Measurements from ENCODE around the gene ASH1L. TPM values are rescaled to one million over a fixed set of nuclear protein-coding genes. Genes with fewer than 3 reads are reported as not detected.

Gene ASH1L
- total RNA-seq, 1 donor from 2014 or later = 15.0 TPM

DNA sequence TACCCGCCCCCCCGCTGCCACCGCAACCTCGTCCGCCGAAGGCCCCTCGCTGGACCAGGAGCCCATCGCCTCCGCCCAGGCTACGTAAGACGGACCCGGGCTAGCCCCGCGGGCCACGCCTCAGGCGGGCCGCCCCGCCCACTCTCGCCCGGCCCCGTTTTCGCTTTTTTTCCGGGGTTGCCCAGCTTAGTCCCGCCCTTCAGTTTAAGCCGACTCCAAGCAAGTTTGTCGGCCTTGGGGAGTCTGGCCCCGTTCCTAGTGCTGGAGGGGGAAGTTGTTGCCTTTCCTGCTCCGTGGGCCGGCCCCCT lies 238.9 kb downstream of the ASH1L start:
- FAIRE-seq (no peak), DNase-seq (ENCODE audit: low read depth) (peak; percentile 79)
- no peaks in the 10 kb centered on the region for H3K27me3 ChIP-seq (ENCODE audit: control insufficient read depth, insufficient read depth, low read length)
- TF ChIP-seq, protein P1, sequence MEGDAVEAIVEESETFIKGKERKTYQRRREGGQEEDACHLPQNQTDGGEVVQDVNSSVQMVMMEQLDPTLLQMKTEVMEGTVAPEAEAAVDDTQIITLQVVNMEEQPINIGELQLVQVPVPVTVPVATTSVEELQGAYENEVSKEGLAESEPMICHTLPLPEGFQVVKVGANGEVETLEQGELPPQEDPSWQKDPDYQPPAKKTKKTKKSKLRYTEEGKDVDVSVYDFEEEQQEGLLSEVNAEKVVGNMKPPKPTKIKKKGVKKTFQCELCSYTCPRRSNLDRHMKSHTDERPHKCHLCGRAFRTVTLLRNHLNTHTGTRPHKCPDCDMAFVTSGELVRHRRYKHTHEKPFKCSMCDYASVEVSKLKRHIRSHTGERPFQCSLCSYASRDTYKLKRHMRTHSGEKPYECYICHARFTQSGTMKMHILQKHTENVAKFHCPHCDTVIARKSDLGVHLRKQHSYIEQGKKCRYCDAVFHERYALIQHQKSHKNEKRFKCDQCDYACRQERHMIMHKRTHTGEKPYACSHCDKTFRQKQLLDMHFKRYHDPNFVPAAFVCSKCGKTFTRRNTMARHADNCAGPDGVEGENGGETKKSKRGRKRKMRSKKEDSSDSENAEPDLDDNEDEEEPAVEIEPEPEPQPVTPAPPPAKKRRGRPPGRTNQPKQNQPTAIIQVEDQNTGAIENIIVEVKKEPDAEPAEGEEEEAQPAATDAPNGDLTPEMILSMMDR (IDR thresholded peaks at IDR 0.05; ENCODE audit: insufficient read depth, low read length, severe bottlenecking) = no peak
- H3K36me3 ChIP-seq (ENCODE audit: control insufficient read depth, insufficient read depth, low read length) = peaks cover 5% of the 10 kb centered on the region
- peak overlapping the region; percentile 91 for H3K4me3 ChIP-seq (ENCODE audit: low read depth, low read length)

DNA sequence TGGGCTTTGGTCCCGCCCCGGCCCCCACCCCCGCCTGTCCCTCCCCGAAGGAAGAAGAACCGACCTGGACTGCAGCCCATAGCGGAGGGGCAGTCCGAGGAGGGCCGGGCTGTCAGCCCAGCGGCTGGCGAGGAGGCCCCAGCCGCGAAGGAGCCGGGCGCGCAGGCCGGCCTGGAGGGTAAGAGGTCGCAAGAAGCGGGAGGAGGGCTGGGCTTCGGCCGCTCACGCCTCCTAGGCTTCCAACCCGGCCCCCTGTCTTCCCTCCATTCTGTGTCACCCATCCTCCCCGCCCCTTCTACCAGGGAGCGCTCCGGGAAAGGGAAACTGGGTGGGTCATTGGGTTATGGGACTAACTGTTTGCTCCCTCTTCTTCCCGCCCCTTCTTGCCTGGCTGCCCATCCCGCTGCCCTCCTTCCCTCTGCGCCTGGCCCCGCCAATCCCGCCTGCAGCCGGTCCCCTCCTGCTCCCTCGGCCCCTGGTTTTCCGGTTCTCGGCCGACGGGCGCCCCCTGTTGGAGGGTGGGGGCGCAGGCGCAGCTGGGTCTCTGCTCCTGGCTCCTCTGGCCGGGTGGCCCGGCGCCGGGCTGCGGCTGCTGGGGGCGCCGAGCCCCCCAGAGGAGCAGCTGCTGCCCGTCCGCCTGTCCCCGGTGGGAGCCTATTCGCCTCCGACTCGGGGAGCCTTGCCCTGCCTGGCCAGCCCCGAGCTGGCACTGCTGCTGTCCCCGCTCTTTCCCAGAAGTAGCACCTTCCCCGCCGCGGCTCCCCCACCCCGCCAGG lies 239.5 kb downstream of the ASH1L start:
- FAIRE-seq (no peak), DNase-seq (ENCODE audit: low read depth) (peak; percentile 81)
- no peaks in the 10 kb centered on the region for H3K27me3 ChIP-seq (ENCODE audit: control insufficient read depth, insufficient read depth, low read length)
- TF ChIP-seq, protein P1 (IDR thresholded peaks at IDR 0.05; ENCODE audit: insufficient read depth, low read length, severe bottlenecking) = peak; percentile 94
- H3K36me3 ChIP-seq (ENCODE audit: control insufficient read depth, insufficient read depth, low read length) = peaks cover 5% of the 10 kb centered on the region
- H3K4me3 ChIP-seq (ENCODE audit: low read depth, low read length) = peak overlapping the region; percentile 91

GRCh38 chr1:155322571-155322952 lies 240.0 kb downstream of the ASH1L start:
- DNase-seq (ENCODE audit: low read depth) (no peak), FAIRE-seq (no peak)
- H3K36me3 ChIP-seq (ENCODE audit: control insufficient read depth, insufficient read depth, low read length) = peaks cover 3% of the 10 kb centered on the region
- no peaks in the 10 kb centered on the region for H3K27me3 ChIP-seq (ENCODE audit: control insufficient read depth, insufficient read depth, low read length)
- TF ChIP-seq, protein P1 (IDR thresholded peaks at IDR 0.05; ENCODE audit: insufficient read depth, low read length, severe bottlenecking) = no peak
- H3K4me3 ChIP-seq (ENCODE audit: low read depth, low read length) = peak overlapping the region; percentile 91

- TF ChIP-seq, protein P1 (IDR thresholded peaks at IDR 0.05; ENCODE audit: insufficient read depth, low read length, severe bottlenecking) = no peak
- no peaks in the 10 kb centered on the region for H3K27me3 ChIP-seq (ENCODE audit: control insufficient read depth, insufficient read depth, low read length)
- no peak overlapping the region for H3K4me3 ChIP-seq (ENCODE audit: low read depth, low read length)
- peaks cover 2% of the 10 kb centered on the region for H3K36me3 ChIP-seq (ENCODE audit: control insufficient read depth, insufficient read depth, low read length)
- FAIRE-seq = no peak
- no peak for DNase-seq (ENCODE audit: low read depth)
These were observed 240.7 kb downstream of the ASH1L start for GRCh38 chr1:155321639-155322503.

- Histone ChIP-seq H3K4me3 (ENCODE audit: low read depth, low read length) (peak within 1 kb of the TSS; percentile 39), H3K36me3 (ENCODE audit: control insufficient read depth, insufficient read depth, low read length) (peaks cover 2% of the 10 kb centered on the region), H3K27me3 (ENCODE audit: control insufficient read depth, insufficient read depth, low read length) (no peaks in the 10 kb centered on the region)
- TF ChIP-seq, protein P1 (IDR thresholded peaks at IDR 0.05; ENCODE audit: insufficient read depth, low read length, severe bottlenecking) = no peak
- FAIRE-seq (no peak), DNase-seq (ENCODE audit: low read depth) (peak; percentile 58)
These were observed 241.7 kb downstream of the ASH1L start, which contains the start of gene RUSC1 for GRCh38 chr1:155320661-155321617. Gene RUSC1, plus strand, starts transcription at chr1:155320894. Its CDS starts 880 bp downstream, at chr1:155321774.

All from bronchial epithelial cell (primary cell).